GM10248 (cell line): ENCODE data around the gene MMAA.
"Not testable (repeated sequence)": the region's sequence is repeated elsewhere in the genome, so short reads cannot be mapped to it uniquely, and the experiment has no call there.

Experiments
- CTCF ChIA-PET: fragments of 300-600 bp; sonication (Branson Sonifier 250); formaldehyde crosslinking; extraction: SDS; loops from one replicate; lab custom pipeline; 2021; ENCODE audit warnings: antibody characterized with exemption; lab: Yijun Ruan, JAX
- POLR2A ChIA-PET: fragments of 350-650 bp; sonication (Branson Sonifier 250); formaldehyde crosslinking; extraction: SDS; loops from one replicate; lab custom pipeline; 2020; ENCODE audit warnings: antibody characterized with exemption; lab: Yijun Ruan, JAX
- DNase-seq: peaks from one replicate; pipeline ENCODE4 v3.0.0; 2012; ENCODE audit errors: extremely low spot score
- TF ChIP-seq, protein P1 (sequence below): IDR thresholded peaks from 2 replicates; pipeline ENCODE4 v1.5.1; 2012; ENCODE audit warnings: mild to moderate bottlenecking, low read depth; ENCODE audit errors: extremely low read depth, missing control alignments, control extremely low read depth

MMAA gene

GRCh38 chr4:145618932-145619638, at the start of gene MMAA:
Gene MMAA (plus strand): TSS chr4:145619385. CDS start chr4:145639140, 19,755 bp downstream.
- TF ChIP-seq, protein P1, sequence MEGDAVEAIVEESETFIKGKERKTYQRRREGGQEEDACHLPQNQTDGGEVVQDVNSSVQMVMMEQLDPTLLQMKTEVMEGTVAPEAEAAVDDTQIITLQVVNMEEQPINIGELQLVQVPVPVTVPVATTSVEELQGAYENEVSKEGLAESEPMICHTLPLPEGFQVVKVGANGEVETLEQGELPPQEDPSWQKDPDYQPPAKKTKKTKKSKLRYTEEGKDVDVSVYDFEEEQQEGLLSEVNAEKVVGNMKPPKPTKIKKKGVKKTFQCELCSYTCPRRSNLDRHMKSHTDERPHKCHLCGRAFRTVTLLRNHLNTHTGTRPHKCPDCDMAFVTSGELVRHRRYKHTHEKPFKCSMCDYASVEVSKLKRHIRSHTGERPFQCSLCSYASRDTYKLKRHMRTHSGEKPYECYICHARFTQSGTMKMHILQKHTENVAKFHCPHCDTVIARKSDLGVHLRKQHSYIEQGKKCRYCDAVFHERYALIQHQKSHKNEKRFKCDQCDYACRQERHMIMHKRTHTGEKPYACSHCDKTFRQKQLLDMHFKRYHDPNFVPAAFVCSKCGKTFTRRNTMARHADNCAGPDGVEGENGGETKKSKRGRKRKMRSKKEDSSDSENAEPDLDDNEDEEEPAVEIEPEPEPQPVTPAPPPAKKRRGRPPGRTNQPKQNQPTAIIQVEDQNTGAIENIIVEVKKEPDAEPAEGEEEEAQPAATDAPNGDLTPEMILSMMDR = peak; percentile 41
- ChIA-PET POLR2A (interaction anchor here (0.6 kb wide), 1 partner anchor 412 kb away, joined by 4 read pairs; no protein-coding TSS in a partner anchor), CTCF (interaction anchor here (0.8 to 3.8 kb wide), 9 partner anchors 9 to 654 kb away, joined by 3 to 24 read pairs (median 4); no protein-coding TSS in a partner anchor)
- peak; percentile 97 for DNase-seq

DNA sequence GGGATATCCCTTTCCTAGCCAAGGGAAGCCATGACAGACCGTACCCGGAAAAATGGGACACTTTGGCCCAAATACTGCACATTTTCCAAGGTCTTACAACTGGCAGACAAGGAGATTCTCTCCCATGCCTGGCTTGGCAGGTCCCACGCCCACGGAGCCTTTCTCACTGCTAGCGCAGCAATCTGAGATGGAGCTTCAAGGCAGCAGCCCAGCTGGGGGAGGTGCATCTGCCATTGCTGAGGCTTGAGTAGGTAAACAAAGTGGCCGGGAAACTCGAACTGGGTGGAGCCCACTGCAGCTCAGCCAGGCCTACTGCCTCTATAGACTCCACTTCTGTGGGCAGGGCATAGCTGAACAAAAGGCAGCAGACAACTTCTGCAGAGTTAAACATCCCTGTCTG, 44.6 kb upstream of the MMAA start:
- DNase-seq, POLR2A ChIA-PET: not testable (repeated sequence)
- CTCF ChIA-PET = interaction anchor here (1.4 to 1.6 kb wide), 2 partner anchors 18 to 29 kb away, joined by 3 to 5 read pairs; no protein-coding TSS in a partner anchor

GRCh38 chr4:145580906-145581305, 38.3 kb upstream of the MMAA start:
- TF ChIP-seq, protein P1 = no peak
- ChIA-PET POLR2A (no interaction called here), CTCF (no interaction called here)
- no peak for DNase-seq

DNA sequence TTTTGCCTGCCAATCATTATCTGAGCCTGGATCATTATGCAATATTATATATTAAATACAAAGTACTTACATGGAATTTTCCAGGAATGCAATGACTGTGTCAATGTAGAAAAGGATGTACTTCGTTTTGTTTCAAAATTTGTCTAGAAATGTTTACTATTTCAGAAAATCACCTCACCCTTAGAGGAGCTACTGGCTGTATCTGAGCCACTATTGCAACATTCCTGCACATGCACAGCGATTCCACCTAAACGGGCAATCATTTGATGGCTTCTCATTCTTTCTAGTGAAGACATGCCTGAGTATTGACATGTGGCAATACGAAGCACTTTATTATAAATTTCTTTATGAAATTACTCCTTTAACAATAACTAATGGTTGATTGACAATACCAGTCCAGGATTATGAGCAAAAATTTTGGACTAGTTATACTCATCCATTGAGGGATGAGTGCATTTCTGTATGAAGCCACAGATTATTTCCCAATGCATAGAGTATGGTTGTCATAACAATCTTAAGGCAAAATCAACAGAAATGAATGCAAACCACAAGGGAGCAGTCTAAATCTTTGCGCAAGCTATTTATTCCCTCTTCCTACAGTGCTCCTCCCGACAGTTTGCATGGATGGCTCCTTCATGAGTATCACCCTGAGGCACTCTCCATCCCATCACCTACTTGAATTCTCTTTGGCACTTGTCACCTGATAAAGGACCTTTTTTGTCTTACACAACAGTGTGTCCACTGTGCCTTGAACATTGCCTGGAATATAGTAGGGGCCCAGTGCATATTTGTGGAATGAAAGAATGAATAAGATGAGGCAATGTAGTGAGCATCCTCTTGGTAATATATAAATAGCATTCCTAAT, 35.8 kb upstream of the MMAA start:
- CTCF ChIA-PET = interaction anchor here (1.1 kb wide), 2 partner anchors 10 to 26 kb away, joined by 3 read pairs; no protein-coding TSS in a partner anchor
- POLR2A ChIA-PET = no interaction called here

DNA sequence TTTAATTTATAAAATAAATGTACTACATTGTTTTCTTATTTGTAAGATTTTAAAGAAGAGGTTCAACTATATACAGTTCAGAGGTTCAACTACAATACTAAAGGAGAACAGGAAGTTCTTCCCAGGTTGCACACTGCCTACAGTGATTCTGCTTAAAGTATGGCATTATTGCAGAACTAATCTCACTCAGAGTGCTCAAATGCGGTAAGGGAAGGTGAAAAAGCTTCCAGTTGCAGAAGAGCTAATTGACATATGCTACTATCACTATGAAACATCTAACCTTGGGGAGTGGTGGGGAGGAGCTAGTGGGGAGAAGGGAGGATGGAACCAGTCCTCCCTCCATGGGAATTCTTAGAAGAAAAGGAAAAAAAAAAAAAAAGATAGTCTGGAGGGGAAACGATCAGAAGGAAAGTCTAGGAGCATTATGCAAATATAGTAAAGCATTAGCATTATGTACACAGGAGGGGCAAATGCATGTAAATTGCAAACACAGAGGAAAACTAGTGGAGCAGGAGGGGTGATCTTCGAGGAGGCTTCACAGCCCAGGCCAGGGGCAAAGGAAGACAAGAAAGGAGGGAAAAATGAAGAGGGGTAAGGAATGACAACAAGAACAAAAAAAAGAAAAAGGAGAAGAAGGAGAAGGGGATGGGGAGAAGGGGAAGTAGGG, 32.0 kb upstream of the MMAA start:
- CTCF ChIA-PET = no interaction called here
- TF ChIP-seq, protein P1 = no peak
- POLR2A ChIA-PET = no interaction called here
- DNase-seq = no peak

More for the DNA sequence above, 35.8 kb upstream of the MMAA start:
- DNase-seq = no peak
- TF ChIP-seq, protein P1 = no peak

DNA sequence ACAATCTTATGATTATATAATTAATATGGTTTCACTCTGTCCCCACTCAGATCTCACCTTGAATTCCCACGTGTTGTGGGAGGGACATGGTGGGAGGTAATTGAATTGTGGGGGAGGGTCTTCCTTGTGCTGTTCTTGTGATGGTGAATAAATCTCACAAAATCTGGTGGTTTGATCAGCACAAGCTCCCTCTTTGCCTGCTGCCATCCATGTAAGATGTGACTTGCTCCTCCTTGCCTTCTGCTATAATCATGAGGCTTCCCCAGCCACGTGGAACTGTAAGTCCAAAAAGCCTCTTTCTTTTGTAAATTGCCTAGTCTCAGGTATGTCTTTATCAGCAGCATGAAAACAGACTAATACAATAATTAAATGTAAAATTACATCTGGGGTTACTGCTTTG, 29.8 kb upstream of the MMAA start:
- POLR2A ChIA-PET, DNase-seq: not testable (repeated sequence)
- CTCF ChIA-PET = interaction anchor here (1.1 kb wide), 1 partner anchor 32 kb away, joined by 3 read pairs; no protein-coding TSS in a partner anchor
